ENCODE results near the gene IL4. TPM values are rescaled to one million over a fixed set of nuclear protein-coding genes. Genes with fewer than 3 reads are reported as not detected.

IL4 gene
- polyA plus RNA-seq, 1 donor (not counting 4 experiments of a cell fraction or from before 2014, with no cell fraction given), result not detected

DNA sequence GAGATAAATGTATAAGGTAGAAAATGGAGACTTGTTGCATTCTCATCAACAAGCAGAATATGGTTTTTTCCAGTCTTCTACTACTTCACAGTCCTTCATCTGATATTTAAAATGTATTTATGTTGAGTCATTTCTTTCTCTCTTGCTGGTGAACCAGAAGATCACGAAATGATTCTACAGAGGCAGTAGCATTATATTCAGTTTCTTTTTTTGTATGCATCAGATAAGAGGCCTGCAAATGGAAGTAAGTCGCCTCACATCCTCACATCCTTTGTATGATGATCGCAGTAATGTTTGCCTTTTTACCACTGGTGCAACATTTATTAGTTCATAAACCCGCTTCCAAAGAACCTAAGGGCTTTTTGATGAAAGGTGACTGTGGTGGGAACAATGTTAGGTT lies 37.9 kb upstream of the IL4 start:
- Histone ChIP-seq H3K9ac (ENCODE audit: control insufficient read depth, extremely low read depth, insufficient read depth, low read length) (no peak overlapping the region), H3K4me2 (ENCODE audit: control insufficient read depth, extremely low read depth, insufficient read depth, low read depth, low read length) (no peak overlapping the region), H3K79me2 (ENCODE audit: control insufficient read depth, insufficient read depth, low read length) (no peaks in the 10 kb centered on the region), H3K9me3 (ENCODE audit: control insufficient read depth, low read depth, low read length) (no peaks in the 10 kb centered on the region), H3K4me1 (ENCODE audit: control insufficient read depth, extremely low read depth, insufficient read depth, low read length) (no peaks in the 10 kb centered on the region), H3K27ac (ENCODE audit: control insufficient read depth, insufficient read depth, low read length) (no peak overlapping the region), H3K4me3 (ENCODE audit: control insufficient read depth in 2 of 3, extremely low read depth in 1 of 3, insufficient read depth in 2 of 3, low read depth in 1 of 3, low read length in 3 of 3) (no peak overlapping the region), H3K36me3 (ENCODE audit: control insufficient read depth in 2 of 2, extremely low read depth in 1 of 2, insufficient read depth in 2 of 2, low read length in 2 of 2) (peaks cover 7 to 17% of the 10 kb centered on the region in 2 experiments), H2AFZ (ENCODE audit: control insufficient read depth, low read length) (no peak overlapping the region), H3K9me1 (ENCODE audit: control insufficient read depth, extremely low read depth, insufficient read depth, low read length) (no peaks in the 10 kb centered on the region), H3K27me3 (ENCODE audit: control insufficient read depth, extremely low read depth, insufficient read depth, low read length) (no peaks in the 10 kb centered on the region), H4K20me1 (ENCODE audit: control insufficient read depth, extremely low read depth, insufficient read depth, low read length) (no peaks in the 10 kb centered on the region)
- no peak for TF ChIP-seq EZH2 (IDR thresholded peaks at IDR 0.05; ENCODE audit: low read length)
- TF ChIP-seq, protein P1, sequence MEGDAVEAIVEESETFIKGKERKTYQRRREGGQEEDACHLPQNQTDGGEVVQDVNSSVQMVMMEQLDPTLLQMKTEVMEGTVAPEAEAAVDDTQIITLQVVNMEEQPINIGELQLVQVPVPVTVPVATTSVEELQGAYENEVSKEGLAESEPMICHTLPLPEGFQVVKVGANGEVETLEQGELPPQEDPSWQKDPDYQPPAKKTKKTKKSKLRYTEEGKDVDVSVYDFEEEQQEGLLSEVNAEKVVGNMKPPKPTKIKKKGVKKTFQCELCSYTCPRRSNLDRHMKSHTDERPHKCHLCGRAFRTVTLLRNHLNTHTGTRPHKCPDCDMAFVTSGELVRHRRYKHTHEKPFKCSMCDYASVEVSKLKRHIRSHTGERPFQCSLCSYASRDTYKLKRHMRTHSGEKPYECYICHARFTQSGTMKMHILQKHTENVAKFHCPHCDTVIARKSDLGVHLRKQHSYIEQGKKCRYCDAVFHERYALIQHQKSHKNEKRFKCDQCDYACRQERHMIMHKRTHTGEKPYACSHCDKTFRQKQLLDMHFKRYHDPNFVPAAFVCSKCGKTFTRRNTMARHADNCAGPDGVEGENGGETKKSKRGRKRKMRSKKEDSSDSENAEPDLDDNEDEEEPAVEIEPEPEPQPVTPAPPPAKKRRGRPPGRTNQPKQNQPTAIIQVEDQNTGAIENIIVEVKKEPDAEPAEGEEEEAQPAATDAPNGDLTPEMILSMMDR (optimal IDR thresholded peaks at IDR 0.05 in 1 of 3, IDR thresholded peaks at IDR 0.05 in 1 of 3, conservative IDR thresholded peaks at IDR 0.05 in 1 of 3; ENCODE audit: extremely low read depth in 1 of 3, insufficient read depth in 2 of 3, low read length in 3 of 3), result no peak
- dilution Hi-C loops (cut with MboI; ENCODE audit: extremely low pct_ligation_motif_present, low sequenced_read_pairs), result no loop called here
- FAIRE-seq, result no peak
- no peak for DNase-seq (ENCODE audit: low read depth, low spot score)

GRCh38 chr5:132637241-132637640 lies 36.5 kb upstream of the IL4 start:
- H3K36me3 ChIP-seq (ENCODE audit: control insufficient read depth in 2 of 2, extremely low read depth in 1 of 2, insufficient read depth in 2 of 2, low read length in 2 of 2), result peaks cover 12 to 23% of the 10 kb centered on the region in 2 experiments
- H3K27me3 ChIP-seq (ENCODE audit: control insufficient read depth, extremely low read depth, insufficient read depth, low read length), result no peaks in the 10 kb centered on the region
- H3K9me1 ChIP-seq (ENCODE audit: control insufficient read depth, extremely low read depth, insufficient read depth, low read length), result no peaks in the 10 kb centered on the region
- DNase-seq (ENCODE audit: low read depth, low spot score), result no peak
- no peak overlapping the region for H3K9ac ChIP-seq (ENCODE audit: control insufficient read depth, extremely low read depth, insufficient read depth, low read length)
- H4K20me1 ChIP-seq (ENCODE audit: control insufficient read depth, extremely low read depth, insufficient read depth, low read length), result no peaks in the 10 kb centered on the region
- no peak for TF ChIP-seq EZH2 (IDR thresholded peaks at IDR 0.05; ENCODE audit: low read length)
- TF ChIP-seq, protein P1 (optimal IDR thresholded peaks at IDR 0.05 in 1 of 3, IDR thresholded peaks at IDR 0.05 in 1 of 3, conservative IDR thresholded peaks at IDR 0.05 in 1 of 3; ENCODE audit: extremely low read depth in 1 of 3, insufficient read depth in 2 of 3, low read length in 3 of 3), result no peak
- no peak overlapping the region for H2AFZ ChIP-seq (ENCODE audit: control insufficient read depth, low read length)
- no peaks in the 10 kb centered on the region for H3K4me1 ChIP-seq (ENCODE audit: control insufficient read depth, extremely low read depth, insufficient read depth, low read length)
- dilution Hi-C loops (cut with MboI; ENCODE audit: extremely low pct_ligation_motif_present, low sequenced_read_pairs), result no loop called here
- no peaks in the 10 kb centered on the region for H3K79me2 ChIP-seq (ENCODE audit: control insufficient read depth, insufficient read depth, low read length)
- H3K9me3 ChIP-seq (ENCODE audit: control insufficient read depth, low read depth, low read length), result no peaks in the 10 kb centered on the region
- no peak overlapping the region for H3K4me3 ChIP-seq (ENCODE audit: control insufficient read depth in 2 of 3, extremely low read depth in 1 of 3, insufficient read depth in 2 of 3, low read depth in 1 of 3, low read length in 3 of 3)
- FAIRE-seq, result no peak
- H3K4me2 ChIP-seq (ENCODE audit: control insufficient read depth, extremely low read depth, insufficient read depth, low read depth, low read length), result no peak overlapping the region
- no peak overlapping the region for H3K27ac ChIP-seq (ENCODE audit: control insufficient read depth, insufficient read depth, low read length)

Measured in keratinocyte (primary cell).